HG02763 (cell line): ENCODE results near the gene TRIO.
"Not testable (repeated sequence)": the region's sequence is repeated elsewhere in the genome, so short reads cannot be mapped to it uniquely, and the experiment has no call there.

Experiments
- ATAC-seq: cut with Tn5 transposase; IDR thresholded peaks from one replicate; pipeline ENCODE4 v1.9.1; 2021; ENCODE audit warnings: mild to moderate bottlenecking, moderate library complexity; ENCODE audit not compliant: unreplicated experiment

TRIO gene

GRCh38 chr5:14516901-14517300, 373.8 kb downstream of the TRIO start:
- no peak for ATAC-seq

- no peak for ATAC-seq
Observed at GRCh38 chr5:14518638-14519037, 375.5 kb downstream of the TRIO start.

- ATAC-seq, result no peak
Observed at GRCh38 chr5:14521748-14522147, 378.6 kb downstream of the TRIO start.

- no peak for ATAC-seq
Observed at GRCh38 chr5:14522721-14523120, 379.6 kb downstream of the TRIO start.

- no peak for ATAC-seq
Observed at GRCh38 chr5:14523243-14524034, 380.3 kb downstream of the TRIO start.

GRCh38 chr5:14525397-14525796, 382.3 kb downstream of the TRIO start:
- no peak for ATAC-seq

GRCh38 chr5:14526493-14526892, 383.4 kb downstream of the TRIO start:
- no peak for ATAC-seq

DNA sequence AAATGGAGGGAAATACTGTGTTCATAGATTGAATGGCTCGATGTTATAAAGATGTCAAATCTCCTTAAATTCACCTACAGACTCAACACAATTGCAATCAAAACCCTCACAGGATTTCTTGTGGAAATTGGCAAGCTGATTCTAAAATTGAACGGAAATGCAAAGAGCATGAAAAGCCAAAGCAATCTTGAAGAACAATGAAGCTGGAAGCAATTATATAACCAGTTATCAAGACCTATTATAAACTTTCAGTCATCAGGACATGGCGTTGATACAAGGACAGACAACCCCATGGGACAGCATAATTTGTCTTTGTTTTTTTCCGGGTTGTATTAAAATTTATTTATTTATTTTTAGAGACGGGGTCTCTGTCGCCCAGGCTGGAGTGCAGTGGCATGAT, 385.0 kb downstream of the TRIO start:
- ATAC-seq, result no peak

- no peak for ATAC-seq
Observed at GRCh38 chr5:14528926-14529325, 385.8 kb downstream of the TRIO start.

GRCh38 chr5:14531668-14532067, 388.5 kb downstream of the TRIO start:
- no peak for ATAC-seq

GRCh38 chr5:14532180-14532579, 389.0 kb downstream of the TRIO start:
- ATAC-seq, result no peak

DNA sequence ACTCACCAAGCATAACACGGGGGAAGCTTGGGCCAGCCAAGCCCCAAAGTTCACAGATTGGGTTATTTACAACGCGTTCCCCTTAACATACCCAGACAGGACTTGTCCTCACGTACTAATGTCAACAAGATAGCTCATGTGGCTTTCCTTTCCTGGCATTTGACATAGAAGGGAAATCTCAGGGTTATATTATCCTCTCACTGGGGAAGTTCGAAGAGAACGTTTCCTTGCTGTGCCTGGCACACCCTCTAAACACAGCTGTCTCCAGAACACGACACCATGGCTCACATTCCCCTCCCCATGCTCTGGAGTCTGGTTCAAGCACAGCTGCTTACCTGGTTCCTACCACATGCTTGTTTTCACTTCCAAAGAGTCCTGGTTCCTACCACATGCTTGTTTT, 391.6 kb downstream of the TRIO start:
- no peak for ATAC-seq

DNA sequence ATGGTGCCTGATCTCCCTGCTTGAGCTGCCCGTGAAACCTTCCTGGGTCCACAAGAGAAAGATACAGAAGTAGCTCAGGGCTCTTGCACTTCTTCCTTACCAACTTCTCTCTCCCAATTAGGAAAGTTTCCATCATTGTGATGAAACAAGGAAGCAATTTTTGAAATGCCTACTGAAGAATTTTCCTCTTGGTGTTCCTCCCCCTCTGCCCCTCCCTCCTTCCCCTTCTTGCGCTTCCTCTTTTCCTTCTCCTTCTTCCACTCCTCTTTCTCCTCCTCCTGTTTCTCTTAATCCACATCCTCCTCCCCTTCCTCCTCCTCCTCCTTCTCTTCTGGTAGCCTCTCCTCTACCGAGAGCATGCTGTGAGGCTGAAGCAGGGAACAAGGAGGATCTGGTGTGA, 402.2 kb downstream of the TRIO start:
- no peak for ATAC-seq

- ATAC-seq, result no peak
Observed at GRCh38 chr5:14545862-14546261, 402.7 kb downstream of the TRIO start.

DNA sequence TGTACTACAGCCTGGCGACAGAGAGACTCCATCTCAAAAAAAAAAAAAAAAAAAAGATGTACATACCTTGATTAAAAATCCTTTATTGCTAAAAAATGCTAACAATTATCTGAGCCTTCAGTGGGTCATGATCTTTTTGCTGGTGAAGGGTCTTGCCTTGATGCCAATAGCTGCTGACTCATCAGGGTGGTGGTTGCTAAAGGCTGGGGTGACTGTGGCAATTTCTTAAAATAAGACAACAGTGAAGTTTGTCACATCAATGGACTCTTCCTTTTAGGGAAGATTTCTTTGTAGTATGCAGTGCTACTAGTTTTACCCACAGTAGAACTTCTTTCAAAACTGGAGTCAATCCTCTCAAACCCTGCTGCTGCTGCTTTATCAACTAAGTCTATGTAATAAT, 404.5 kb downstream of the TRIO start:
- ATAC-seq, result no peak

- no peak for ATAC-seq
Observed at GRCh38 chr5:14551211-14551610, 408.1 kb downstream of the TRIO start.

GRCh38 chr5:14552017-14552416, 408.9 kb downstream of the TRIO start:
- ATAC-seq, result no peak

GRCh38 chr5:14554288-14554687, 411.1 kb downstream of the TRIO start:
- ATAC-seq, result not testable (repeated sequence)

DNA sequence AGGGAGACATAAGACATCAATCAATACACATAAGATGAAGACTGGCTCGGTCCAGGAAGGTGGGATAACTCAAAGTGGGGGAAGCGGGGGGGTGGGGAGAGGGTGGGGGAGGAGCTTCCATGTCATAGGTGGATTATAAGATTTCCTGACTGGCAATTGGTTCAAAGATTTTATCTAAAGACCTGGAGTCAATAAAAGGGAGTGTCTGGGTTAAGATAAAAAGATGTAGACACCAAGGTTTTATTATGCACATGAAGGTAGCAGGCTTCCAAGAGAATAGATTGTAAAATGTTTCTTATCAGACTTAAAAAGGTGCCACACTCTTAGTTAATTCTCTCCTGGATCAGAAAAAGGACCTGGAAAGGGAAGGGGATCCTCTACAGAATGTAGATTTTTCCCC, 412.9 kb downstream of the TRIO start:
- no peak for ATAC-seq

- ATAC-seq, result no peak
Observed at GRCh38 chr5:14557203-14557770, 414.1 kb downstream of the TRIO start.

DNA sequence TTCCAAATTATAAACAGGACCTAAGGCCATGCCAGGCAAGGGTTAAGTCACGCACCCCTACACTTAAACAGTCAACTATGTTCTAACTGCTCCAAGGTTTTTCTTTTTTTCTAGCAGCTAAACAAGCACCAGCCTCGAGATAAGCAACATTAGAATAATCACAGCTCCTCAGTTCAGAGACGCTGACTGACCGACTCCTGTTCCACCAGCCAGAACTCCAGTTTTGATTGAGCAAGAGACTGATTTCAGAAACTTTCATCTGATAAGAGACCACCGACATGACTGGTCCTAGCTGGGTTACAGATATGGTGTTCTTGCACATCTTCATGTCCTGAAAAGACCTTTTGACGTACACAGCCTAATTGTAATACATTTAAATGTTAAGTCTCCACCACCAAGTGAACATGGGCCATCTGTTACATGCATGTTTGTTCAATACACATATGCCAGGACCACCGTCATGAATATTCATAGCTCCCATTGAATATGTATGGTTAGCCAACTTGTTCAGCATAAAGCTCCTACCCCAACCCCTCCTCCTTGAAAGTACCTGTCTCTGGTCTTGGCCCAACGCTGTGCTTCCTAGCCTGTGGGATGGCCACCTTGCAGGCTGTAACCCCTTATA, 414.8 kb downstream of the TRIO start:
- no peak for ATAC-seq
